Tibial nerve (tissue), 4 donors: ENCODE measurements around the gene AKNA.

Experiments
- CTCF ChIP-seq, 5 experiments: fragments of 200-600 bp in 3 of 5; fragments of 450-650 bp in 2 of 5; sonication (generic) in 3 of 5; IDR thresholded peaks; one replicate each; pipeline ENCODE4 v1.5.1; 2016 to 2019; ENCODE audit warnings: antibody characterized with exemption in 5 of 5, mild to moderate bottlenecking in 3 of 5, moderate library complexity in 2 of 5
- EP300 ChIP-seq, 2 donors: sonication (generic); formaldehyde crosslinking; IDR thresholded peaks; one replicate each; pipeline ENCODE4 v1.6.1; 2017; ENCODE audit warnings: antibody characterized with exemption in 2 of 2, mild to moderate bottlenecking in 1 of 2
- POLR2A ChIP-seq, 2 donors: fragments of 450-650 bp; IDR thresholded peaks; one replicate each; pipeline ENCODE4 v1.6.1; 2017; ENCODE audit warnings: antibody characterized with exemption in 2 of 2, mild to moderate bottlenecking in 2 of 2, moderate library complexity in 2 of 2

- TF ChIP-seq EP300 (IDR thresholded peaks at IDR 0.05) (no peak), CTCF (IDR thresholded peaks at IDR 0.05) (no peak), POLR2A (IDR thresholded peaks at IDR 0.05) (no peak)
Observed at GRCh38 chr9:114404531-114404930, 16.7 kb upstream of the AKNA start.
